GM12865 (cell line): ENCODE data around the gene APLN.

Experiments
- DNase-seq: peaks from one replicate; pipeline ENCODE4 v3.0.0; 2010; ENCODE audit warnings: low read depth
- H3K4me3 ChIP-seq: 2 replicates; pipeline ENCODE4 v1.5.1; 2011; ENCODE audit warnings: mild to moderate bottlenecking, low read depth, low read length, control low read depth
- CTCF ChIP-seq: IDR thresholded peaks from 2 replicates; pipeline ENCODE4 v1.5.1; 2011; ENCODE audit warnings: low read length, control low read depth, low read depth, inconsistent platforms; ENCODE audit not compliant: insufficient read depth; ENCODE audit errors: missing control alignments

Gene APLN

GRCh38 chrX:129654652-129655546 lies at the start of gene APLN:
TSS of gene APLN (minus strand) at chrX:129654956. CDS start at chrX:129654630, 326 bp downstream.
- peak within 1 kb of the TSS; percentile 45 for H3K4me3 ChIP-seq
- DNase-seq: peak; percentile 6
- TF ChIP-seq CTCF: no peak

GRCh38 chrX:129704491-129704890 lies 49.7 kb upstream of the APLN start:
- no peak overlapping the region for H3K4me3 ChIP-seq
- TF ChIP-seq CTCF: no peak
- no peak for DNase-seq

- no peak for TF ChIP-seq CTCF
- no peak for DNase-seq
- H3K4me3 ChIP-seq: no peak overlapping the region
These were observed 46.9 kb upstream of the APLN start for GRCh38 chrX:129701624-129702069.

GRCh38 chrX:129700536-129700935 lies 45.8 kb upstream of the APLN start:
- H3K4me3 ChIP-seq: no peak overlapping the region
- no peak for DNase-seq
- no peak for TF ChIP-seq CTCF

- no peak overlapping the region for H3K4me3 ChIP-seq
- TF ChIP-seq CTCF: no peak
- DNase-seq: no peak
These were observed 43.4 kb upstream of the APLN start for GRCh38 chrX:129698150-129698549.

- TF ChIP-seq CTCF: no peak
- no peak for DNase-seq
- H3K4me3 ChIP-seq: no peak overlapping the region
These were observed 42.6 kb upstream of the APLN start for GRCh38 chrX:129697204-129697829.
